MM.1S (cell line): ENCODE data around the gene FUCA1.

Source experiments
- DNase-seq: peaks from one replicate; pipeline ENCODE4 v3.0.0-alpha.2; 2015
- H2AFZ ChIP-seq: fragments of 300-600 bp; sonication (generic); 2 replicates; pipeline ENCODE4 v1.6.0; 2016; ENCODE audit warnings: antibody characterized with exemption, low read length
- H3F3A ChIP-seq: fragments of 300-600 bp; sonication (generic); 2 replicates; pipeline ENCODE4 v1.6.1; 2016; ENCODE audit warnings: mild to moderate bottlenecking, antibody characterized with exemption, low read length, moderate library complexity, mixed read lengths; ENCODE audit not compliant: insufficient read depth
- H3K27ac ChIP-seq: fragments of 300-600 bp; sonication (generic); 2 replicates; pipeline ENCODE4 v1.5.1; 2016; ENCODE audit warnings: mild to moderate bottlenecking, low read length
- H3K27me3 ChIP-seq: fragments of 300-600 bp; sonication (generic); replicated peaks from 2 replicates; pipeline ENCODE4 v1.6.0; 2016; ENCODE audit warnings: low read length; ENCODE audit not compliant: insufficient read depth
- H3K36me3 ChIP-seq: fragments of 300-600 bp; sonication (generic); replicated peaks from 2 replicates; pipeline ENCODE4 v1.6.1; 2016; ENCODE audit warnings: mild to moderate bottlenecking, low read length, mixed read lengths; ENCODE audit not compliant: insufficient read depth
- H3K4me1 ChIP-seq: fragments of 300-600 bp; sonication (generic); 2 replicates; pipeline ENCODE4 v1.6.1; 2016; ENCODE audit warnings: low read length, mixed read lengths
- H3K4me2 ChIP-seq: fragments of 300-600 bp; sonication (generic); 2 replicates; pipeline ENCODE4 v1.6.0; 2016; ENCODE audit warnings: low read depth, low read length
- H3K4me3 ChIP-seq: fragments of 300-600 bp; sonication (generic); 2 replicates; pipeline ENCODE4 v1.5.1; 2016; ENCODE audit warnings: low read length, mixed read lengths
- H3K79me2 ChIP-seq: fragments of 300-600 bp; sonication (generic); 2 replicates; pipeline ENCODE4 v1.6.1; 2016; ENCODE audit warnings: mixed run types, low read length, mixed read lengths
- H3K9ac ChIP-seq: fragments of 300-600 bp; sonication (generic); 2 replicates; pipeline ENCODE4 v1.6.1; 2016; ENCODE audit warnings: low read length, mixed read lengths
- H3K9me2 ChIP-seq: fragments of 300-600 bp; sonication (generic); replicated peaks from 2 replicates; pipeline ENCODE4 v1.6.1; 2016; ENCODE audit warnings: mild to moderate bottlenecking, low read length, mixed read lengths; ENCODE audit not compliant: insufficient read depth
- H3K9me3 ChIP-seq: fragments of 300-600 bp; sonication (generic); replicated peaks from 2 replicates; pipeline ENCODE4 v1.6.1; 2016; ENCODE audit warnings: mild to moderate bottlenecking, low read length, mixed read lengths; ENCODE audit not compliant: insufficient read depth
- H4K20me1 ChIP-seq: fragments of 300-600 bp; sonication (generic); 2 replicates; pipeline ENCODE4 v1.6.1; 2016; ENCODE audit warnings: mild to moderate bottlenecking, low read length, moderate library complexity, mixed read lengths; ENCODE audit not compliant: insufficient read depth
- CTCF ChIP-seq: fragments of 300-600 bp; sonication (generic); IDR thresholded peaks from 2 replicates; pipeline ENCODE4 v1.5.1; 2016; ENCODE audit warnings: antibody characterized with exemption, low read length, mixed read lengths
- EZH2 ChIP-seq: fragments of 300-600 bp; sonication (generic); optimal IDR thresholded peaks from 2 replicates; pipeline ENCODE3; 2017; ENCODE audit warnings: low read depth, mild to moderate bottlenecking, antibody characterized with exemption, low read length, mixed read lengths
- EZH2phosphoT487 ChIP-seq: fragments of 300-600 bp; sonication (generic); IDR thresholded peaks from 2 replicates; pipeline ENCODE4 v1.6.1; 2018; ENCODE audit warnings: antibody characterized with exemption, low read length

FUCA1 gene

GRCh38 chr1:23825076-23825761 lies 42.9 kb downstream of the FUCA1 start, which contains the start of gene HMGCL:
HMGCL (minus strand) TSS chr1:23825429; CDS start chr1:23825415, 14 bp downstream.
- H3K9me2 ChIP-seq: no peaks in the 10 kb centered on the region
- H3K4me1 ChIP-seq: 0 out of 2 replicates have a peak, but pooled peaks cover 7% of the 10 kb centered on the region
- H2AFZ ChIP-seq: peak within 1 kb of the TSS; percentile 97
- H3K36me3 ChIP-seq: no peaks in the 10 kb centered on the region
- H4K20me1 ChIP-seq: no peaks in the 10 kb centered on the region
- no peaks in the 10 kb centered on the region for H3K9me3 ChIP-seq
- peak within 1 kb of the TSS; percentile 80 for H3K4me2 ChIP-seq
- peaks cover 16% of the 10 kb centered on the region for H3K79me2 ChIP-seq
- H3K27ac ChIP-seq: peak within 1 kb of the TSS; percentile 21; the same call in 1 of the 2 replicates
- no peak for TF ChIP-seq EZH2
- TF ChIP-seq CTCF: no peak
- TF ChIP-seq EZH2phosphoT487: no peak
- peak within 1 kb of the TSS; percentile 90 for H3K4me3 ChIP-seq
- H3K27me3 ChIP-seq: no peaks in the 10 kb centered on the region
- H3K9ac ChIP-seq: peak within 1 kb of the TSS; percentile 94
- no peaks in the 10 kb centered on the region for H3F3A ChIP-seq
- peak; percentile 88 for DNase-seq

GRCh38 chr1:23824711-23825075 lies 43.4 kb downstream of the FUCA1 start:
- Histone ChIP-seq H3K4me3 (peak overlapping the region; percentile 90), H3K9me3 (no peaks in the 10 kb centered on the region), H3K27ac (no peak overlapping the region), H3F3A (no peaks in the 10 kb centered on the region), H4K20me1 (no peaks in the 10 kb centered on the region), H3K4me1 (0 out of 2 replicates have a peak, but pooled peaks cover 7% of the 10 kb centered on the region), H2AFZ (peak overlapping the region; percentile 97), H3K9ac (peak overlapping the region; percentile 94), H3K9me2 (no peaks in the 10 kb centered on the region), H3K36me3 (no peaks in the 10 kb centered on the region), H3K27me3 (no peaks in the 10 kb centered on the region), H3K79me2 (peaks cover 16% of the 10 kb centered on the region), H3K4me2 (peak overlapping the region; percentile 80)
- TF ChIP-seq EZH2: no peak
- TF ChIP-seq EZH2phosphoT487: no peak
- no peak for TF ChIP-seq CTCF
- no peak for DNase-seq

- 0 out of 2 replicates have a peak, but pooled peaks cover 7% of the 10 kb centered on the region for H3K4me1 ChIP-seq
- H4K20me1 ChIP-seq: no peaks in the 10 kb centered on the region
- DNase-seq: no peak
- TF ChIP-seq CTCF: no peak
- TF ChIP-seq EZH2phosphoT487: no peak
- no peak for TF ChIP-seq EZH2
- no peak overlapping the region for H3K4me3 ChIP-seq
- peaks cover 16% of the 10 kb centered on the region for H3K79me2 ChIP-seq
- no peaks in the 10 kb centered on the region for H3K36me3 ChIP-seq
- H3K9ac ChIP-seq: no peak overlapping the region
- no peaks in the 10 kb centered on the region for H3F3A ChIP-seq
- H2AFZ ChIP-seq: no peak overlapping the region
- H3K27me3 ChIP-seq: no peaks in the 10 kb centered on the region
- no peaks in the 10 kb centered on the region for H3K9me3 ChIP-seq
- peak overlapping the region; percentile 80; the same call in 1 of the 2 replicates for H3K4me2 ChIP-seq
- H3K9me2 ChIP-seq: no peaks in the 10 kb centered on the region
- H3K27ac ChIP-seq: no peak overlapping the region
Measured at GRCh38 chr1:23823767-23824166, 44.3 kb downstream of the FUCA1 start.
